Right atrium auricular region (tissue), 2 donors: ENCODE results near the gene IGSF9B. TPM values are rescaled to one million over a fixed set of nuclear protein-coding genes. Genes with fewer than 3 reads are reported as not detected.

Experiments
- DNase-seq: peaks from one replicate; pipeline ENCODE4 v3.0.0-alpha.2; 2019; ENCODE audit warnings: low spot score
- H3K27ac ChIP-seq, 2 donors: fragments of 200-600 bp; sonication (generic); 1 replicate in 1 of 2; 2 replicates in 1 of 2; pipeline ENCODE4 v1.5.1; 2016 to 2019
- H3K27me3 ChIP-seq, 2 donors: fragments of 200-600 bp; sonication (generic); one replicate each; pipeline versions ENCODE4 v1.5.1 to v1.6.0; 2017 to 2019
- H3K36me3 ChIP-seq: fragments of 200-600 bp; sonication (generic); one replicate; pipeline ENCODE4 v1.5.1; 2016
- H3K4me1 ChIP-seq, 2 donors: fragments of 200-600 bp; sonication (generic); one replicate each; pipeline versions ENCODE4 v1.5.1 to v1.6.0; 2017 to 2019
- H3K4me3 ChIP-seq, 2 donors: fragments of 200-600 bp; sonication (generic); 1 replicate in 1 of 2; 2 replicates in 1 of 2; pipeline ENCODE4 v1.5.1; 2017 to 2019; ENCODE audit warnings: mild to moderate bottlenecking in 1 of 2, moderate library complexity in 1 of 2
- H3K9me3 ChIP-seq, 2 donors: fragments of 200-600 bp; sonication (generic); one replicate each; pipeline ENCODE4 v1.5.1; 2019
- total RNA-seq, 2 donors: library from RNA; depleted of rRNA; stranded (reverse); fragments of >200 nt; gene quantifications; one replicate each; pipeline ENCODE4 v1.1.0, GENCODE V29; 2016
- TF ChIP-seq, protein P1 (sequence below), 2 donors: fragments of 200-600 bp; sonication (generic); IDR thresholded peaks; one replicate each; pipeline ENCODE4 v1.5.1; 2019; ENCODE audit warnings: antibody characterized with exemption in 2 of 2

The IGSF9B gene
- total RNA-seq, 2 donors from 2014 or later = 17.2 to 32.1 TPM

DNA sequence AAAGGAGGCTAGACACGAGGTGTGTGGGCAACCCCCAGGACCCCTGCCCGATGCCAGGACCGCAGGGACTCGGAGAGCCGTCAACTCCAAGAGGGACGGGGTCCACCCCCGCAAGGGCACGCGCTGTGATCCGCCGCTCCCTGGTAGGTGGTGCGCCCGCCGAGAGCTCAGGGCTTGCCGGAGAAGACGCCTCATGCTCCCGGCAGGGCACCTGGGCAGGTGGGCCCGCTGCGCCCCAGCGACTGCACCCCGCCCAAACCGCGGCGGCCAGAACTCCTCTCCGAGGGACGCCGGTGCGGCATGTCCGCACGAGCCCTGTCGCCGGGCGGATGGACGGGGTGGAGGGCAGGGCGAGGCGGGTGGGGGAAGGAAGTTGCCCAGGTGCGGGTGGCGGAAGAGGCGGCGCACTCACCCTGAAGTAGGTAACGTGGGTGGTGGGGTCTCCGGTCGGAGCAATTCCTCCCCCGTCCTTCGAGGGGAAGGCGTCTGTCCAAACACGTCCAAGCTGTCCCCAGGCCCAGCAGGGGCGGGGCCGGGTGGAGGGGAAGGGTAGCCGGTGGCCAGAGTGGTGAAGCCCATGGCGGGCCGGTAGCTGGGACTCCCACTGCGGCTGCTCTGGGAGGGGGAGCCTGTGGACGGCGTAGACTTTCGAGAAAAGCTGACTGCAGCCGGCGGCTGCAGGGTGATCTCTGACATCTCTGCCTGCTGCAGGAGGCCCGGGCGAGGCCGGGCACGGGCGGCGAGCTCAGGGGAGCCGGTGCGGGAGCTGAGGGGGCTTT is 37.2 kb downstream of the IGSF9B start:
- no peak overlapping the region for H3K4me3 ChIP-seq
- H3K27ac ChIP-seq = no peak overlapping the region
- peaks cover 93% of the 10 kb centered on the region for H3K36me3 ChIP-seq
- TF ChIP-seq, protein P1, sequence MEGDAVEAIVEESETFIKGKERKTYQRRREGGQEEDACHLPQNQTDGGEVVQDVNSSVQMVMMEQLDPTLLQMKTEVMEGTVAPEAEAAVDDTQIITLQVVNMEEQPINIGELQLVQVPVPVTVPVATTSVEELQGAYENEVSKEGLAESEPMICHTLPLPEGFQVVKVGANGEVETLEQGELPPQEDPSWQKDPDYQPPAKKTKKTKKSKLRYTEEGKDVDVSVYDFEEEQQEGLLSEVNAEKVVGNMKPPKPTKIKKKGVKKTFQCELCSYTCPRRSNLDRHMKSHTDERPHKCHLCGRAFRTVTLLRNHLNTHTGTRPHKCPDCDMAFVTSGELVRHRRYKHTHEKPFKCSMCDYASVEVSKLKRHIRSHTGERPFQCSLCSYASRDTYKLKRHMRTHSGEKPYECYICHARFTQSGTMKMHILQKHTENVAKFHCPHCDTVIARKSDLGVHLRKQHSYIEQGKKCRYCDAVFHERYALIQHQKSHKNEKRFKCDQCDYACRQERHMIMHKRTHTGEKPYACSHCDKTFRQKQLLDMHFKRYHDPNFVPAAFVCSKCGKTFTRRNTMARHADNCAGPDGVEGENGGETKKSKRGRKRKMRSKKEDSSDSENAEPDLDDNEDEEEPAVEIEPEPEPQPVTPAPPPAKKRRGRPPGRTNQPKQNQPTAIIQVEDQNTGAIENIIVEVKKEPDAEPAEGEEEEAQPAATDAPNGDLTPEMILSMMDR (IDR thresholded peaks at IDR 0.05) = no peak
- no peaks in the 10 kb centered on the region for H3K4me1 ChIP-seq
- DNase-seq = no peak
- H3K9me3 ChIP-seq = no peaks in the 10 kb centered on the region
- H3K27me3 ChIP-seq = no peaks in the 10 kb centered on the region

DNA sequence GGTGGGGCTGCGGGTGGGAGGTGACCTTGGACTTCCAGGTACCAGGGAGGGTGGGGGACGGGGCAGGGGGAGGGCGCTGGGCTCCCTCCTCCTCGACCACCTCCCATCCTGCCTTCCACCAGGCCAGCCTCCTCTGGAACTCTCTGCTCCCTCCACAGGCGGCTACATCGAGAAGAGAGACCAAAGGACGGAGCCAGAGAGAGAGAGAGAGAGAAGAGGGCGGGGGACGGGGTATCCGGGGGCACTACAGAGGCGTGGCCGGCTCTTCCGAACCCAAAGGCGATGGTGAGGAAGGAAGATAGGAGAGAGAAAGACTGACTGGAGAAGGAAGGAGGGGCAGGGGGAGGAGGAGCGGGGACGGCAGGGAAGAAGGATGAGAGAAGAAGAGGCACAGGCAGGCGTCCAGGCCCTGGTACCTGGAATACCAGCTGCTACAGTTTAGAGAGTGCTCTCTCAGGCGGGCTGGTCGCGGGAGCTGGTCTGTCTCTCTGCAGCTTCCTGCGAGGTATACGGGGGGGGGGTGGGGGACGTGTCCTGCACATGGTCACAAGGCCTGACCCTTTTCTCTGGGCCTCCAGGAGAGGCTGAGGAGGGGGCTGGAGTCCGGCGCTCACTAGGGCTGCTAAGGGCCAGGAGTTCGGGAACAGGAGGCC is 38.0 kb downstream of the IGSF9B start:
- no peaks in the 10 kb centered on the region for H3K9me3 ChIP-seq
- TF ChIP-seq, protein P1 (IDR thresholded peaks at IDR 0.05) = no peak
- H3K27ac ChIP-seq = no peak overlapping the region
- H3K27me3 ChIP-seq = no peaks in the 10 kb centered on the region
- peaks cover 93% of the 10 kb centered on the region for H3K36me3 ChIP-seq
- no peak overlapping the region for H3K4me3 ChIP-seq
- no peaks in the 10 kb centered on the region for H3K4me1 ChIP-seq
- no peak for DNase-seq

DNA sequence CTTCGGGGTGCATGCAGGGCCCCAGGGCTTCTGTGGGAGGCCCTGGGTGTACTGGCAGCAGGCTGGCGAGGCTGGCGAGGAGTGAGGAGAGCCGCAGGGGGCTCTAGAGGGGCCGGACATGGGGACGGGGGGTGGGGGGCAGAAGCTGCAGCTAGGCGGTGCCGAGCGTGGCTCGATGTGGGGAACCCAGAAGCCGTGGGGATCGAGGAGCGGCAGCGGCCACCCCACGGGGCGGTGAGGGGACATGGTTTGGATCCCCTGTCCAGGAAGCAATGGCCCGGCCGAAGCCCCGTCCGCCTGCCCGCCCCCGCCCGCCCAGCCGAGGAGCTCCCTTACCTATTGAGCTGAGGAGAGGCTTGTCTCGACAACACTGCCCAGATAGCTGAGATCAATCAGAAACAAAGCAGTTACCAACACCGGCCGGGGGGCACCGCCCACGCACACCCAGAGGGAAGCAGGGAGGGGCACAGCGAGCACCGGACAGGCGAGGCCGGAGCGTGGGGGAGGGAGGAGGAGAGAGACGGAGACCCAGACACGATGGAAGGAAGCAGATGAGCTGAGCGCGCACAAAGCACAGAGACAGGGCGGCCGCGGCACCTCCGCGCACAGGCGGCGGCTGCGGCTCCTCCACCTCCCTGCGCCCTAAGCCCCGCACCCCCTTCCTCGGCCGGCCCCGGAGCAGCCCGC is 38.7 kb downstream of the IGSF9B start:
- Histone ChIP-seq H3K36me3 (peaks cover 93% of the 10 kb centered on the region), H3K4me3 (no peak overlapping the region), H3K4me1 (no peaks in the 10 kb centered on the region), H3K9me3 (no peaks in the 10 kb centered on the region), H3K27ac (no peak overlapping the region), H3K27me3 (no peaks in the 10 kb centered on the region)
- DNase-seq = no peak
- TF ChIP-seq, protein P1 (IDR thresholded peaks at IDR 0.05) = no peak

DNA sequence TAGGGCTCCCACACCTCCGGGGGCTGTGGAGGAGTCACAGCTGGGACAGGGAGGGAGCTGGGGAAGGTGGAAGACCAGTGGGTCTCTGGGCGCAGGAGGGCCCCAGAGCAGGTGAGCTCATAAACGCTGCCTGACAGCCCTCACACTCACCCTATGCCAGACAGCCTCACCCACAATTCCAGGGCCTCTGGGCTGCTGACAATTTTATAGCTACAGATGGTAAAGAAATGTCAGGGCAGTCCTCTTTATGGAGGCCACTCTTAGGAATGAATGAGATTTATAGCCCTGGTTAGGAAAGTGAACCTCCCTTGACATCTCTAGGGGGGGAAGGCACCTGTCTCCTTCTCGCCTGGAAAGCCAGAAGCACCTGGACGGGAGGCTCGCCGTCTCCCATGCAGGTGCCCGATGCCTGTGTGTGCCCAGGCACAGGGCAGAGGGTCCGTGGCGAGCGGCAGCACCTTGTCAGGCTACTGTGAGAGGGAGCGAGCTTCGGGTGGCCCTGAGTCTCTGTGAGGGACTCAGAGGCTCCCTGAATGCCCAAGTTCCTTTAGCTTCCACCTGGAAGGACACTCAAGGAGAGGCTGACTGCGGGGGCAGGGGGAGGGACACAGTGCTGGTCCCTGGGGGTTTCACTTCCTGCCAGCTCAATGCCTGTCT is 39.9 kb downstream of the IGSF9B start:
- Histone ChIP-seq H3K9me3 (no peaks in the 10 kb centered on the region), H3K27ac (no peak overlapping the region), H3K4me1 (no peaks in the 10 kb centered on the region), H3K4me3 (no peak overlapping the region), H3K36me3 (peaks cover 85% of the 10 kb centered on the region), H3K27me3 (no peaks in the 10 kb centered on the region)
- DNase-seq = no peak
- TF ChIP-seq, protein P1 (IDR thresholded peaks at IDR 0.05) = no peak

DNA sequence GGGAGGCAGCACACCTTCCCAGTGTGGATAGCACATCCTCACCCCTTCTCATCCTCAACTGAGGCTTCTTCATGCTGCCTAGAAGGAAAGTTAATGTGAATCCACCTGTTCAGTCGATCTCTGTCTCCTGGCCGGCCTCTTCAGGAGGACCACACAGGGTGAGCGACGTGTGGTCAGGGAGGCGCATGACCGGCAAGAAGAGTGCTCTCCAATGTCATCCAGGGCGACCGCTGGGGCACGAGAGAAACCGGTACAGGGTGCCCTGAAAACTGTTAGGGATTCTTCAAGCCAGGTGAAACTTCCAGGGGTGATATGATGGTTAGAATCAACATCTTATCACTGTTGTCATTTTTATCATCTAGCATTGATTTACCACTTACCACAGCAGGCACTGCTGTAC is 43.0 kb downstream of the IGSF9B start:
- H3K9me3 ChIP-seq = no peaks in the 10 kb centered on the region
- TF ChIP-seq, protein P1 (IDR thresholded peaks at IDR 0.05) = no peak
- H3K4me1 ChIP-seq = no peaks in the 10 kb centered on the region
- no peak overlapping the region for H3K4me3 ChIP-seq
- no peaks in the 10 kb centered on the region for H3K27me3 ChIP-seq
- no peak for DNase-seq
- H3K27ac ChIP-seq = no peak overlapping the region
- H3K36me3 ChIP-seq = peaks cover 70% of the 10 kb centered on the region
